HG03175 (cell line): Measurements from ENCODE around the gene DNMT1.
A peak's percentile ranks its signal among the peaks of the same experiment; 100 is the strongest.
"Not testable (repeated sequence)": the region's sequence is repeated elsewhere in the genome, so short reads cannot be mapped to it uniquely, and the experiment has no call there.

Experiments used
- ATAC-seq: cut with Tn5 transposase; IDR thresholded peaks from one replicate; pipeline ENCODE4 v1.9.1; 2021; ENCODE audit warnings: mild to moderate bottlenecking, moderate library complexity; ENCODE audit not compliant: unreplicated experiment

Gene DNMT1

GRCh38 chr19:10194500-10195198 lies at the start of gene DNMT1:
TSS of gene DNMT1 (minus strand) at chr19:10194953. CDS start at chr19:10194899, 54 bp downstream.
- ATAC-seq = peak; percentile 83

- ATAC-seq = no peak
Measured at GRCh38 chr19:10243606-10244005, 48.9 kb upstream of the DNMT1 start.

GRCh38 chr19:10241826-10242449 lies 47.2 kb upstream of the DNMT1 start:
- ATAC-seq = not testable (repeated sequence)

GRCh38 chr19:10238172-10238783 lies 43.5 kb upstream of the DNMT1 start:
- no peak for ATAC-seq

GRCh38 chr19:10237702-10238101 lies 42.9 kb upstream of the DNMT1 start:
- ATAC-seq = no peak

GRCh38 chr19:10235409-10235808 lies 40.7 kb upstream of the DNMT1 start:
- ATAC-seq = not testable (repeated sequence)

GRCh38 chr19:10235003-10235402 lies 40.2 kb upstream of the DNMT1 start:
- no peak for ATAC-seq

GRCh38 chr19:10233946-10234345 lies 39.2 kb upstream of the DNMT1 start:
- no peak for ATAC-seq

- ATAC-seq = no peak
Measured at GRCh38 chr19:10231612-10232228, 37.0 kb upstream of the DNMT1 start.

- ATAC-seq = peak; percentile 52
Measured at GRCh38 chr19:10230861-10231611, 36.3 kb upstream of the DNMT1 start, which contains the start of gene S1PR2. TSS of gene S1PR2 (minus strand) at chr19:10231331. CDS start at chr19:10224905, 6,426 bp downstream.

- peak; percentile 5 for ATAC-seq
Measured at GRCh38 chr19:10230173-10230860, 35.6 kb upstream of the DNMT1 start.

- ATAC-seq = no peak
Measured at GRCh38 chr19:10228920-10229319, 34.2 kb upstream of the DNMT1 start.

- no peak for ATAC-seq
Measured at GRCh38 chr19:10228393-10228792, 33.6 kb upstream of the DNMT1 start.

GRCh38 chr19:10227026-10227971 lies 32.5 kb upstream of the DNMT1 start:
- ATAC-seq = no peak

GRCh38 chr19:10226376-10227025 lies 31.7 kb upstream of the DNMT1 start:
- ATAC-seq = no peak

- ATAC-seq = no peak
Measured at GRCh38 chr19:10226021-10226375, 31.2 kb upstream of the DNMT1 start.

GRCh38 chr19:10224337-10224736 lies 29.6 kb upstream of the DNMT1 start:
- no peak for ATAC-seq

- ATAC-seq = no peak
Measured at GRCh38 chr19:10223488-10224213, 28.9 kb upstream of the DNMT1 start.
